ENCODE results near the gene PIP5K1B. TPM values are rescaled to one million over a fixed set of nuclear protein-coding genes. Genes with fewer than 3 reads are reported as not detected.

The PIP5K1B gene
- polyA plus RNA-seq, 1 donor (not counting 4 experiments of a cell fraction or from before 2014, with no cell fraction given) = not detected

- Histone ChIP-seq H3K79me2 (ENCODE audit: control insufficient read depth, insufficient read depth, low read length) (no peaks in the 10 kb centered on the region), H3K9ac (ENCODE audit: control insufficient read depth, extremely low read depth, insufficient read depth, low read length) (no peak overlapping the region), H2AFZ (ENCODE audit: control insufficient read depth, low read length) (no peak overlapping the region), H3K9me1 (ENCODE audit: control insufficient read depth, extremely low read depth, insufficient read depth, low read length) (no peaks in the 10 kb centered on the region), H3K36me3 (ENCODE audit: control insufficient read depth in 2 of 2, extremely low read depth in 1 of 2, insufficient read depth in 2 of 2, low read length in 2 of 2) (no peaks in the 10 kb centered on the region), H3K27ac (ENCODE audit: control insufficient read depth, insufficient read depth, low read length) (no peak overlapping the region), H3K27me3 (ENCODE audit: control insufficient read depth, extremely low read depth, insufficient read depth, low read length) (no peaks in the 10 kb centered on the region), H3K9me3 (ENCODE audit: control insufficient read depth, low read depth, low read length) (no peaks in the 10 kb centered on the region), H3K4me2 (ENCODE audit: control insufficient read depth, extremely low read depth, insufficient read depth, low read depth, low read length) (no peak overlapping the region), H3K4me1 (ENCODE audit: control insufficient read depth, extremely low read depth, insufficient read depth, low read length) (no peaks in the 10 kb centered on the region), H3K4me3 (ENCODE audit: control insufficient read depth in 2 of 3, extremely low read depth in 1 of 3, insufficient read depth in 2 of 3, low read depth in 1 of 3, low read length in 3 of 3) (no peak overlapping the region), H4K20me1 (ENCODE audit: control insufficient read depth, extremely low read depth, insufficient read depth, low read length) (no peaks in the 10 kb centered on the region)
- no peak for TF ChIP-seq EZH2 (IDR thresholded peaks at IDR 0.05; ENCODE audit: low read length)
- TF ChIP-seq, protein P1, sequence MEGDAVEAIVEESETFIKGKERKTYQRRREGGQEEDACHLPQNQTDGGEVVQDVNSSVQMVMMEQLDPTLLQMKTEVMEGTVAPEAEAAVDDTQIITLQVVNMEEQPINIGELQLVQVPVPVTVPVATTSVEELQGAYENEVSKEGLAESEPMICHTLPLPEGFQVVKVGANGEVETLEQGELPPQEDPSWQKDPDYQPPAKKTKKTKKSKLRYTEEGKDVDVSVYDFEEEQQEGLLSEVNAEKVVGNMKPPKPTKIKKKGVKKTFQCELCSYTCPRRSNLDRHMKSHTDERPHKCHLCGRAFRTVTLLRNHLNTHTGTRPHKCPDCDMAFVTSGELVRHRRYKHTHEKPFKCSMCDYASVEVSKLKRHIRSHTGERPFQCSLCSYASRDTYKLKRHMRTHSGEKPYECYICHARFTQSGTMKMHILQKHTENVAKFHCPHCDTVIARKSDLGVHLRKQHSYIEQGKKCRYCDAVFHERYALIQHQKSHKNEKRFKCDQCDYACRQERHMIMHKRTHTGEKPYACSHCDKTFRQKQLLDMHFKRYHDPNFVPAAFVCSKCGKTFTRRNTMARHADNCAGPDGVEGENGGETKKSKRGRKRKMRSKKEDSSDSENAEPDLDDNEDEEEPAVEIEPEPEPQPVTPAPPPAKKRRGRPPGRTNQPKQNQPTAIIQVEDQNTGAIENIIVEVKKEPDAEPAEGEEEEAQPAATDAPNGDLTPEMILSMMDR (optimal IDR thresholded peaks at IDR 0.05 in 1 of 3, IDR thresholded peaks at IDR 0.05 in 1 of 3, conservative IDR thresholded peaks at IDR 0.05 in 1 of 3; ENCODE audit: extremely low read depth in 1 of 3, insufficient read depth in 2 of 3, low read length in 3 of 3) = no peak
- FAIRE-seq (no peak), DNase-seq (ENCODE audit: low read depth, low spot score) (no peak)
- dilution Hi-C loops (cut with MboI; ENCODE audit: extremely low pct_ligation_motif_present, low sequenced_read_pairs) = no loop called here
Observed at GRCh38 chr9:69019808-69020207, 314.8 kb downstream of the PIP5K1B start.

DNA sequence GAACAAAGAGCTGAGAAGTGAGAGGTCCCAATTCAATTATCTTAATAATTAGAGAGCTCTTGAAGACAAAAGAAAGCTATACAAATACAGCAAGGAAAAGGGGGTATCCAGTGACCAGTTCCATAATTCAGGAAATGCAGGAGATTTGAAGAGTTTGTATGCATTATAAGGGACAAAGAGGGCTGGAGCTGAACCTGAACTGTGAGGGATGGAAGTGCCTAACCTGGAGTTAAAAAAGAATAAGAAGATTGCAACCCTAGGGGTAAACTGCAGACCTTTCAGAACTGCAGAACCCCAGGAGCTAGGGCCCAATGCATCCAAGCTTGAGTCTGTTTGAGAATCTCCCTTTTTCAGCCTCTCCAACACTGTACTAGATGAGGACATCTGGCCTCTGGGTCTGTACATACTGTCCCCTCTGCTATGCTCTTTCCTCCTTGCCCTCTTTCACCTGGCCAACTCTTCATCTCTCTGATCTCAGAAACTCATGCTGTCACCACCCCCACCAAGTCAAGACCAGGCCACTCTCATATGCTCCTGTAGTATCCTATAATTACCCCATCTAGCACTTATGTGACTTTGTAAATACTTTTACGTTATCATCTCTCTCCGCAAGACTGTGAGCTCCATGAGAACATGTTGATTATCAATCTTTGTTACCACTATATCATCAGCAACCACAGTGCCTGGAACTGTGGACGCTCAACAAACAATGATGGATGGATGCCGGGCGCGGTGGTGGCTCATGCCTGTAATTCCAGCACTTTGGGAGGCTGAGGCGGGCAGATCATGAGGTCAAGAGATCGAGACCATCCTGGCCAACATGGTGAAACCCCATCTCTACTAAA, 315.5 kb downstream of the PIP5K1B start:
- no peaks in the 10 kb centered on the region for H3K27me3 ChIP-seq (ENCODE audit: control insufficient read depth, extremely low read depth, insufficient read depth, low read length)
- H3K9ac ChIP-seq (ENCODE audit: control insufficient read depth, extremely low read depth, insufficient read depth, low read length) = no peak overlapping the region

More for the DNA sequence above, 315.5 kb downstream of the PIP5K1B start:
- Histone ChIP-seq H3K36me3 (ENCODE audit: control insufficient read depth in 2 of 2, extremely low read depth in 1 of 2, insufficient read depth in 2 of 2, low read length in 2 of 2) (no peaks in the 10 kb centered on the region), H3K27ac (ENCODE audit: control insufficient read depth, insufficient read depth, low read length) (no peak overlapping the region), H3K9me3 (ENCODE audit: control insufficient read depth, low read depth, low read length) (no peaks in the 10 kb centered on the region), H3K4me3 (ENCODE audit: control insufficient read depth in 2 of 3, extremely low read depth in 1 of 3, insufficient read depth in 2 of 3, low read depth in 1 of 3, low read length in 3 of 3) (no peak overlapping the region), H3K9me1 (ENCODE audit: control insufficient read depth, extremely low read depth, insufficient read depth, low read length) (no peaks in the 10 kb centered on the region), H4K20me1 (ENCODE audit: control insufficient read depth, extremely low read depth, insufficient read depth, low read length) (no peaks in the 10 kb centered on the region), H3K4me2 (ENCODE audit: control insufficient read depth, extremely low read depth, insufficient read depth, low read depth, low read length) (no peak overlapping the region), H3K79me2 (ENCODE audit: control insufficient read depth, insufficient read depth, low read length) (no peaks in the 10 kb centered on the region), H2AFZ (ENCODE audit: control insufficient read depth, low read length) (no peak overlapping the region), H3K4me1 (ENCODE audit: control insufficient read depth, extremely low read depth, insufficient read depth, low read length) (no peaks in the 10 kb centered on the region)
- DNase-seq (ENCODE audit: low read depth, low spot score) = no peak
- dilution Hi-C loops (cut with MboI; ENCODE audit: extremely low pct_ligation_motif_present, low sequenced_read_pairs) = no loop called here
- FAIRE-seq = no peak
- TF ChIP-seq, protein P1 (optimal IDR thresholded peaks at IDR 0.05 in 1 of 3, IDR thresholded peaks at IDR 0.05 in 1 of 3, conservative IDR thresholded peaks at IDR 0.05 in 1 of 3; ENCODE audit: extremely low read depth in 1 of 3, insufficient read depth in 2 of 3, low read length in 3 of 3) = no peak
- TF ChIP-seq EZH2 (IDR thresholded peaks at IDR 0.05; ENCODE audit: low read length) = no peak
